Adrenal gland (tissue), 12 donors: ENCODE data around the gene DCTPP1. TPM values are rescaled to one million over a fixed set of nuclear protein-coding genes. Genes with fewer than 3 reads are reported as not detected.
A peak's percentile ranks its signal among the peaks of the same experiment; 100 is the strongest.

Experiments
- DNase-seq, 7 donors: peaks; one replicate each; pipeline ENCODE4 v3.0.0-alpha.2; 2019 to 2020
- H3K27ac ChIP-seq, 5 donors: fragments of 200-600 bp; sonication (generic) in 4 of 5; 1 replicate in 3 of 5; 2 replicates in 2 of 5; pipeline versions ENCODE4 v1.5.1 to v1.8.0; 2016 to 2020; ENCODE audit warnings: mild to moderate bottlenecking in 1 of 5
- H3K27me3 ChIP-seq: fragments of 200-600 bp; 2 replicates; pipeline ENCODE4 v1.8.0; 2021
- H3K36me3 ChIP-seq, 2 donors: fragments of 200-600 bp; replicated peaks in 1 of 2; 1 replicate in 1 of 2; 2 replicates in 1 of 2; pipeline versions ENCODE4 v1.5.1 to v1.8.0; 2018 to 2022
- H3K4me1 ChIP-seq, 2 donors: fragments of 200-600 bp; replicated peaks in 1 of 2; 1 replicate in 1 of 2; 2 replicates in 1 of 2; pipeline versions ENCODE4 v1.5.1 to v1.8.0; 2018 to 2021
- H3K4me3 ChIP-seq, 4 donors: fragments of 200-600 bp; sonication (generic) in 3 of 4; one replicate each; pipeline ENCODE4 v1.5.1; 2016 to 2018
- H3K9me3 ChIP-seq, 3 donors: fragments of 200-600 bp; sonication (generic) in 1 of 3; replicated peaks in 1 of 3; 1 replicate in 2 of 3; 2 replicates in 1 of 3; pipeline versions ENCODE4 v1.5.1 to v1.8.0; 2016 to 2021
- POLR2A ChIP-seq, 2 donors: fragments of 450-650 bp; IDR thresholded peaks; one replicate each; pipeline ENCODE4 v1.6.1; 2017; ENCODE audit warnings: antibody characterized with exemption in 2 of 2, mild to moderate bottlenecking in 2 of 2, moderate library complexity in 1 of 2
- WGBS, 4 donors: extraction: QIAGEN DNeasy Blood & Tissue Kit in 2 of 4; methylation state at CpG; one replicate each; pipeline versions ENCODE4 v1.1.5 to v1.1.7; 2013 to 2017; 5-methylcytosine and 5-hydroxymethylcytosine counted together
- intact Hi-C, 2 donors: fragments of 100-400 bp; cut with DNase I; formaldehyde crosslinking; loops; one replicate each; pipeline versions ENCODE4 v1.14.1 to v1.15.0; 2022 to 2023
- polyA plus RNA-seq, 3 donors: library from polyadenylated mRNA; stranded (reverse); fragments of 200-250 nt in 2 of 3; fragments of 350-450 nt in 1 of 3; fragmentation: Illumina TruSeq in 1 of 3; extraction: RNeasy Lipid Tissue Mini Kit (QIAGEN cat#74804) in 1 of 3; gene quantifications; one replicate each; pipeline ENCODE4 v1.2.3, GENCODE V29; 2013 to 2014
- total RNA-seq, 9 donors: library from RNA; depleted of rRNA in 4 of 9; stranded (reverse); fragments of >200 nt in 4 of 9; fragments of 120-200 nt in 1 of 9; fragmentation: NEBNext Ultra II Directional in 1 of 9; extraction: Animal tissue kit (Norgen Biotek cat#: 25700) in 1 of 9; gene quantifications; one replicate each; pipeline versions ENCODE4 v1.1.0 to v1.2.4, GENCODE V29; 2013 to 2023
- TF ChIP-seq, protein P1 (sequence below), 6 experiments: fragments of 450-650 bp in 4 of 6; fragments of 200-600 bp in 2 of 6; sonication (generic) in 1 of 6; IDR thresholded peaks; 1 replicate in 5 of 6; 2 replicates in 1 of 6; pipeline versions ENCODE4 v1.5.1 to v1.8.0; 2016 to 2021; ENCODE audit warnings: antibody characterized with exemption in 6 of 6, mild to moderate bottlenecking in 2 of 6, moderate library complexity in 1 of 6
- donor health status: healthy with polysubstance abuse.
- donor health status: Bipolar disorder and iron deficiency.
- donor health status: DM: yes; HTN: yes; CAD: no.
- donor health status: DM: no; HTN: no; CAD: no.
- donor health status: DM: no; HTN: no; CAD: no.
- donor health status: DM: yes; HTN: yes; CAD: no.

DCTPP1 gene
- total and polyA plus RNA-seq, 12 donors = 11.7 to 33.9 (median 28.7) TPM

GRCh38 chr16:30409125-30410060 lies 20.4 kb downstream of the DCTPP1 start:
- Histone ChIP-seq H3K36me3 (no peaks in the 10 kb centered on the region), H3K4me3 (no peak overlapping the region), H3K27me3 (no peaks in the 10 kb centered on the region), H3K4me1 (peaks cover 33 to 36% of the 10 kb centered on the region in 2 donors), H3K27ac (peak overlapping the region in 2 of 5 donors; percentile 41 to 92), H3K9me3 (no peaks in the 10 kb centered on the region)
- intact Hi-C loops = loop anchor here in 1 of 2 donors (10.0 kb wide), 2 partner anchors 55 to 305 kb away; no protein-coding TSS in a partner anchor
- peak; percentile 91 to 96 (median 93) for DNase-seq
- no peak for TF ChIP-seq POLR2A (IDR thresholded peaks at IDR 0.05)
- TF ChIP-seq, protein P1, sequence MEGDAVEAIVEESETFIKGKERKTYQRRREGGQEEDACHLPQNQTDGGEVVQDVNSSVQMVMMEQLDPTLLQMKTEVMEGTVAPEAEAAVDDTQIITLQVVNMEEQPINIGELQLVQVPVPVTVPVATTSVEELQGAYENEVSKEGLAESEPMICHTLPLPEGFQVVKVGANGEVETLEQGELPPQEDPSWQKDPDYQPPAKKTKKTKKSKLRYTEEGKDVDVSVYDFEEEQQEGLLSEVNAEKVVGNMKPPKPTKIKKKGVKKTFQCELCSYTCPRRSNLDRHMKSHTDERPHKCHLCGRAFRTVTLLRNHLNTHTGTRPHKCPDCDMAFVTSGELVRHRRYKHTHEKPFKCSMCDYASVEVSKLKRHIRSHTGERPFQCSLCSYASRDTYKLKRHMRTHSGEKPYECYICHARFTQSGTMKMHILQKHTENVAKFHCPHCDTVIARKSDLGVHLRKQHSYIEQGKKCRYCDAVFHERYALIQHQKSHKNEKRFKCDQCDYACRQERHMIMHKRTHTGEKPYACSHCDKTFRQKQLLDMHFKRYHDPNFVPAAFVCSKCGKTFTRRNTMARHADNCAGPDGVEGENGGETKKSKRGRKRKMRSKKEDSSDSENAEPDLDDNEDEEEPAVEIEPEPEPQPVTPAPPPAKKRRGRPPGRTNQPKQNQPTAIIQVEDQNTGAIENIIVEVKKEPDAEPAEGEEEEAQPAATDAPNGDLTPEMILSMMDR (IDR thresholded peaks at IDR 0.05) = peak; percentile 88 to 95 (median 94)
- 26 to 36% (median 30%) methylated on average over 13 to 15 of the region's 15 CpGs for WGBS, 4 donors

DNA sequence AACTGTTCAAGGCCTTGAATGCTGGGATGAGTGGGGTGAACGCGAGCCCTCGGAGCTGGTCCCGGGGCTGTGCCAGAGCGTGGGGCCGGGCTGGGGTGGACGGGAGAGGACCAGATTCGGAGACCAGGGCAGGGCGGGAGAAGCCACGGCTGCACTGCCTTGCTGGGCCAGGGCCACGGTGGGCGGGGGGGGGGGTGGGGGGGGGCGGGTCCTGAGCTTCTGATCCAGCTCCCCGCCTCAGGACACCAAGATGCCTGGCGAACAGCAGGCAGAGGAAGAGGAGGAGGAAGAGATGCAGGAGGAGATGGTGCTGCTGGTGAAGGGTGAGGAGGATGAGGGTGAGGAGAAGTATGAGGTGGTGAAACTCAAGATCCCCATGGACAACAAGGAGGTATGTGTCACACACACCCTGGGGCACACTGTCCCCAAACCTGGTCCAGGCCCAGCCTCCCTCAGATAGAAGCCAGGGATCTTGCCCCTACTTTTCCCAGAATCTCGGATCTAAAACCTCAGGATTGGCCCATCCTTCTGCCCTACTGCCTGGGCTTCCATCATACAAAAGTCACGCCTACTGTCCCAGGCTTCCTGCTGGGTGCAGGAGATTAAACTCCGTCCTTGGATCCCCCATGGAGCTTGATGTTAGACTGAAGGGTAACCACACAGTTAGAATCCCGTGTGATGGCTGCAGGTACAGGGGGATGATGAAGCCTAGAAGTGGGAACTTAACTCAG lies 21.9 kb downstream of the DCTPP1 start:
- H3K4me1 ChIP-seq = peaks cover 20 to 36% of the 10 kb centered on the region in 2 donors
- intact Hi-C loops = loop anchor here in 1 of 2 donors (10.0 kb wide), 2 partner anchors 57 to 303 kb away; no protein-coding TSS in a partner anchor

GRCh38 chr16:30407102-30407803 lies 22.6 kb downstream of the DCTPP1 start, which contains the start of gene ZNF771:
ZNF771 (plus strand) TSS chr16:30407606; CDS start chr16:30408054, 448 bp downstream.
- WGBS, 4 donors = 0 to 1% (median 1%) methylated on average over 7 to 65 of the region's 65 CpGs
- peaks cover 18 to 32% of the 10 kb centered on the region in 2 donors for H3K4me1 ChIP-seq
- intact Hi-C loops = loop anchor here in 1 of 2 donors (10.0 kb wide), 2 partner anchors 58 to 302 kb away; no protein-coding TSS in a partner anchor
- no peaks in the 10 kb centered on the region for H3K36me3 ChIP-seq
- H3K27me3 ChIP-seq = no peaks in the 10 kb centered on the region
- H3K4me3 ChIP-seq = peak within 1 kb of the TSS; percentile 22 to 60 (median 54)
- peak; percentile 93 to 97 (median 96) for DNase-seq
- H3K27ac ChIP-seq = peak within 1 kb of the TSS; percentile 60 to 92 (median 84)
- no peaks in the 10 kb centered on the region for H3K9me3 ChIP-seq
- peak; percentile 48 to 72 for TF ChIP-seq POLR2A (IDR thresholded peaks at IDR 0.05)
- TF ChIP-seq, protein P1 (IDR thresholded peaks at IDR 0.05) = peak in 1 of 6 experiments; percentile 2

More for the DNA sequence above, 21.9 kb downstream of the DCTPP1 start:
- TF ChIP-seq POLR2A (IDR thresholded peaks at IDR 0.05) = no peak
- TF ChIP-seq, protein P1 (IDR thresholded peaks at IDR 0.05) = no peak
- Histone ChIP-seq H3K27ac (peak overlapping the region; percentile 60 to 92 (median 84)), H3K27me3 (no peaks in the 10 kb centered on the region), H3K4me3 (peak overlapping the region; percentile 22 to 60 (median 54)), H3K9me3 (no peaks in the 10 kb centered on the region), H3K36me3 (no peaks in the 10 kb centered on the region)
- WGBS, 4 donors = 9 to 29% (median 14%) methylated on average over 5 to 19 of the region's 19 CpGs
- DNase-seq = no peak
